Mesothelial cell of epicardium (in vitro differentiated cells): Measurements from ENCODE around the gene TSPAN18. TPM values are rescaled to one million over a fixed set of nuclear protein-coding genes. Genes with fewer than 3 reads are reported as not detected.

Source experiments
- DNase-seq, 2 experiments: peaks; one replicate each; pipeline ENCODE4 v3.0.0; 2021; ENCODE audit warnings: low spot score in 2 of 2; ENCODE audit not compliant: unreplicated experiment in 2 of 2
- H3K27ac Mint-ChIP-seq: 2 replicates; pipeline ENCODE4 v1.8.0; 2021; ENCODE audit warnings: mixed read lengths
- H3K27me3 Mint-ChIP-seq: 2 replicates; pipeline ENCODE4 v1.8.0; 2021; ENCODE audit warnings: low read depth, mixed read lengths
- H3K36me3 Mint-ChIP-seq: 2 replicates; pipeline ENCODE4 v1.8.0; 2021; ENCODE audit warnings: mixed read lengths
- H3K4me1 Mint-ChIP-seq: 2 replicates; pipeline ENCODE4 v1.8.0; 2021; ENCODE audit warnings: mixed read lengths
- H3K4me3 Mint-ChIP-seq: 2 replicates; pipeline ENCODE4 v1.8.0; 2021; ENCODE audit warnings: mild to moderate bottlenecking, moderate library complexity, mixed read lengths
- H3K9me3 Mint-ChIP-seq: 2 replicates; pipeline ENCODE4 v1.8.0; 2021; ENCODE audit warnings: mixed read lengths
- CTCF ChIP-seq: fragments of 200-600 bp; sonication (generic); IDR thresholded peaks from one replicate; pipeline ENCODE4 v1.5.0; 2021; ENCODE audit warnings: antibody characterized with exemption; ENCODE audit not compliant: unreplicated experiment
- total RNA-seq: library from RNA; stranded (reverse); gene quantifications from 3 replicates; pipeline ENCODE4 v1.2.1, GENCODE V29; 2021

Gene TSPAN18
- total RNA-seq, result 45.4 to 51.3 TPM (median 47.4 TPM) in 3 replicates

GRCh38 chr11:44726283-44727113, at the start of gene TSPAN18:
TSS of gene TSPAN18 (plus strand) at chr11:44726962. CDS start at chr11:44906417, 179,455 bp downstream.
- Mint-ChIP-seq H3K27ac (peak within 1 kb of the TSS; percentile 72), H3K27me3 (peaks cover 32% of the 10 kb centered on the region), H3K4me3 (peak within 1 kb of the TSS; percentile 80), H3K9me3 (no peaks in the 10 kb centered on the region), H3K4me1 (peaks cover 41% of the 10 kb centered on the region), H3K36me3 (no peaks in the 10 kb centered on the region)
- no peak for TF ChIP-seq CTCF
- peak; percentile 31 to 48 for DNase-seq

GRCh38 chr11:44680982-44681597, 45.7 kb upstream of the TSPAN18 start:
- DNase-seq, result no peak
- TF ChIP-seq CTCF, result no peak
- peaks cover 6% of the 10 kb centered on the region for H3K27me3 Mint-ChIP-seq
- H3K4me1 Mint-ChIP-seq, result no peaks in the 10 kb centered on the region
- H3K27ac Mint-ChIP-seq, result no peak overlapping the region
- no peaks in the 10 kb centered on the region for H3K36me3 Mint-ChIP-seq
- H3K9me3 Mint-ChIP-seq, result no peaks in the 10 kb centered on the region
- no peak overlapping the region for H3K4me3 Mint-ChIP-seq

GRCh38 chr11:44681698-44682097, 45.1 kb upstream of the TSPAN18 start:
- no peaks in the 10 kb centered on the region for H3K36me3 Mint-ChIP-seq
- H3K4me1 Mint-ChIP-seq, result no peaks in the 10 kb centered on the region
- no peak overlapping the region for H3K27ac Mint-ChIP-seq
- H3K27me3 Mint-ChIP-seq, result peaks cover 10% of the 10 kb centered on the region
- no peak overlapping the region for H3K4me3 Mint-ChIP-seq
- TF ChIP-seq CTCF, result no peak
- DNase-seq, result no peak
- H3K9me3 Mint-ChIP-seq, result no peaks in the 10 kb centered on the region

- Mint-ChIP-seq H3K4me3 (no peak overlapping the region), H3K27me3 (peaks cover 29% of the 10 kb centered on the region), H3K27ac (no peak overlapping the region), H3K9me3 (peaks cover 5% of the 10 kb centered on the region), H3K4me1 (no peaks in the 10 kb centered on the region), H3K36me3 (no peaks in the 10 kb centered on the region)
- no peak for DNase-seq
- TF ChIP-seq CTCF, result no peak
These were observed 41.9 kb upstream of the TSPAN18 start for GRCh38 chr11:44684859-44685281.

- Mint-ChIP-seq H3K36me3 (no peaks in the 10 kb centered on the region), H3K27me3 (peaks cover 26% of the 10 kb centered on the region), H3K9me3 (peaks cover 7% of the 10 kb centered on the region), H3K27ac (no peak overlapping the region), H3K4me1 (no peaks in the 10 kb centered on the region), H3K4me3 (no peak overlapping the region)
- TF ChIP-seq CTCF, result no peak
- DNase-seq, result no peak
These were observed 39.4 kb upstream of the TSPAN18 start for GRCh38 chr11:44687388-44687787.
